ENCODE results near the gene ASH1L. TPM values are rescaled to one million over a fixed set of nuclear protein-coding genes. Genes with fewer than 3 reads are reported as not detected.

Gene ASH1L
- total RNA-seq, 1 experiment from 2014 or later = 29.3 TPM

- TF ChIP-seq ATF3 (CRISPR knock-in tag; conservative IDR thresholded peaks at IDR 0.05) = no peak
- no peak for TF ChIP-seq PREB (CRISPR knock-in tag; IDR thresholded peaks at IDR 0.05; ENCODE audit: borderline replicate concordance)
- TF ChIP-seq NFATC4 (CRISPR knock-in tag; IDR thresholded peaks at IDR 0.05) = no peak
- no peak for TF ChIP-seq ZNF512 (CRISPR knock-in tag; IDR thresholded peaks at IDR 0.05; ENCODE audit: borderline replicate concordance)
- no peak for TF ChIP-seq USF1 (CRISPR knock-in tag; IDR thresholded peaks at IDR 0.05)
- TF ChIP-seq IRF2 (CRISPR knock-in tag; IDR thresholded peaks at IDR 0.05; ENCODE audit: borderline replicate concordance, low read depth) = no peak
- TF ChIP-seq NFYB (CRISPR knock-in tag; conservative IDR thresholded peaks at IDR 0.05; ENCODE audit: low read depth) = no peak
- no peak for TF ChIP-seq USF2 (CRISPR knock-in tag; IDR thresholded peaks at IDR 0.05)
- TF ChIP-seq MAX (CRISPR knock-in tag; IDR thresholded peaks at IDR 0.05) = no peak
- no peak for TF ChIP-seq HMGXB4 (CRISPR knock-in tag; IDR thresholded peaks at IDR 0.05)
- no peak for TF ChIP-seq RELA (CRISPR knock-in tag; IDR thresholded peaks at IDR 0.05; ENCODE audit: borderline replicate concordance)
- TF ChIP-seq SMAD4 (CRISPR knock-in tag; IDR thresholded peaks at IDR 0.05) = no peak
These were observed 8.0 kb upstream of the ASH1L start (continued) for GRCh38 chr1:155570593-155570990.

- H3K27me3 Mint-ChIP-seq (ENCODE audit: low read depth) = no peaks in the 10 kb centered on the region
- H3K9me3 Mint-ChIP-seq = no peaks in the 10 kb centered on the region
- ChIA-PET POLR2A (no interaction called here), CTCF (interaction anchor here (1.6 kb wide), 1 partner anchor 20 kb away, joined by 3 read pairs; no protein-coding TSS in a partner anchor)
- ATAC-seq (no peak), DNase-seq (ENCODE audit: low spot score) (no peak)
- TF ChIP-seq FOXK1 (CRISPR knock-in tag; IDR thresholded peaks at IDR 0.05) (no peak), ZNF423 (CRISPR knock-in tag; IDR thresholded peaks at IDR 0.05) (no peak), GTF2I (CRISPR knock-in tag; conservative IDR thresholded peaks at IDR 0.05) (no peak), CTCF (IDR thresholded peaks at IDR 0.05) (no peak), CREB1 (CRISPR knock-in tag; IDR thresholded peaks at IDR 0.05) (no peak), RELA (CRISPR knock-in tag; IDR thresholded peaks at IDR 0.05; ENCODE audit: borderline replicate concordance) (no peak), NR2C2 (CRISPR knock-in tag; IDR thresholded peaks at IDR 0.05) (no peak), ZNF138 (CRISPR knock-in tag; conservative IDR thresholded peaks at IDR 0.05) (no peak), CREM (CRISPR knock-in tag; IDR thresholded peaks at IDR 0.05) (no peak)
- no peak overlapping the region for H3K27ac Mint-ChIP-seq
- peaks cover 17% of the 10 kb centered on the region for H3K36me3 Mint-ChIP-seq
- H3K4me3 Mint-ChIP-seq = no peak overlapping the region
- no peaks in the 10 kb centered on the region for H3K4me1 Mint-ChIP-seq
These were observed 7.5 kb upstream of the ASH1L start for GRCh38 chr1:155569988-155570592.

All from WTC11 (cell line).